Left lung (tissue), 10 donors: ENCODE data around the gene PPM1M. TPM values are rescaled to one million over a fixed set of nuclear protein-coding genes. Genes with fewer than 3 reads are reported as not detected.

ENCODE experiments used
- ATAC-seq: fragments of 200-7000 bp; cut with Tn5 transposase; one replicate; pipeline ENCODE4 v1.9.1; 2020; ENCODE audit warnings: moderate library complexity
- DNase-seq, 4 donors: peaks; one replicate each; pipeline ENCODE4 v3.0.0-alpha.2; 2013 to 2020
- H3K27ac ChIP-seq, 2 donors: fragments of 200-600 bp; sonication (generic) in 1 of 2; one replicate each; pipeline versions ENCODE4 v1.5.0 to v1.8.0; 2020 to 2021
- H3K27me3 ChIP-seq, 2 donors: fragments of 200-600 bp; sonication (generic) in 1 of 2; one replicate each; pipeline versions ENCODE4 v1.5.0 to v1.8.0; 2020 to 2021
- H3K36me3 ChIP-seq, 2 donors: fragments of 200-600 bp; sonication (generic) in 1 of 2; one replicate each; pipeline versions ENCODE4 v1.5.0 to v1.8.0; 2020 to 2021
- H3K4me1 ChIP-seq, 2 donors: fragments of 200-600 bp; one replicate each; pipeline ENCODE4 v1.8.0; 2021
- H3K4me3 ChIP-seq, 2 donors: fragments of 200-600 bp; sonication (generic) in 1 of 2; one replicate each; pipeline versions ENCODE4 v1.5.0 to v1.8.0; 2020 to 2021; ENCODE audit warnings: mild to moderate bottlenecking in 1 of 2
- H3K9me3 ChIP-seq, 2 donors: fragments of 200-600 bp; sonication (generic) in 1 of 2; one replicate each; pipeline versions ENCODE4 v1.5.0 to v1.8.0; 2020 to 2021
- intact Hi-C, 2 donors: fragments of 100-400 bp; cut with DNase I; formaldehyde crosslinking; loops; one replicate each; pipeline versions ENCODE4 v1.11.2 to v1.14.2; 2022
- microRNA-seq, 2 donors: library from miRNA; unstranded; fragments of <30 nt; microRNA quantifications; one replicate each; pipeline ENCODE4, GENCODE V29; 2019
- polyA plus RNA-seq, 6 donors: library from polyadenylated mRNA; unstranded; fragments of 120-200 nt; gene quantifications; one replicate each; pipeline ENCODE4 v1.2.1, GENCODE V29; 2013; ENCODE audit not compliant: insufficient read length in 6 of 6
- total RNA-seq, 2 donors: library from RNA; stranded (reverse); fragmentation: NEBNext Ultra II Directional; extraction: Animal tissue kit (Norgen Biotek cat#: 25700); gene quantifications; one replicate each; pipeline ENCODE4 v1.2.1, GENCODE V29; 2021
- TF ChIP-seq, protein P1 (sequence below), 2 donors: fragments of 200-600 bp; sonication (generic) in 1 of 2; IDR thresholded peaks; one replicate each; pipeline versions ENCODE4 v1.5.0 to v1.8.0; 2021; ENCODE audit warnings: antibody characterized with exemption in 2 of 2
- donor health status: DM: no; HTN: yes; CAD: no.
- donor health status: DM: no; HTN: no; CAD: no.

Gene PPM1M
- total and polyA plus RNA-seq, 8 donors, result 27.4 to 48.3 (median 31.4) TPM

DNA sequence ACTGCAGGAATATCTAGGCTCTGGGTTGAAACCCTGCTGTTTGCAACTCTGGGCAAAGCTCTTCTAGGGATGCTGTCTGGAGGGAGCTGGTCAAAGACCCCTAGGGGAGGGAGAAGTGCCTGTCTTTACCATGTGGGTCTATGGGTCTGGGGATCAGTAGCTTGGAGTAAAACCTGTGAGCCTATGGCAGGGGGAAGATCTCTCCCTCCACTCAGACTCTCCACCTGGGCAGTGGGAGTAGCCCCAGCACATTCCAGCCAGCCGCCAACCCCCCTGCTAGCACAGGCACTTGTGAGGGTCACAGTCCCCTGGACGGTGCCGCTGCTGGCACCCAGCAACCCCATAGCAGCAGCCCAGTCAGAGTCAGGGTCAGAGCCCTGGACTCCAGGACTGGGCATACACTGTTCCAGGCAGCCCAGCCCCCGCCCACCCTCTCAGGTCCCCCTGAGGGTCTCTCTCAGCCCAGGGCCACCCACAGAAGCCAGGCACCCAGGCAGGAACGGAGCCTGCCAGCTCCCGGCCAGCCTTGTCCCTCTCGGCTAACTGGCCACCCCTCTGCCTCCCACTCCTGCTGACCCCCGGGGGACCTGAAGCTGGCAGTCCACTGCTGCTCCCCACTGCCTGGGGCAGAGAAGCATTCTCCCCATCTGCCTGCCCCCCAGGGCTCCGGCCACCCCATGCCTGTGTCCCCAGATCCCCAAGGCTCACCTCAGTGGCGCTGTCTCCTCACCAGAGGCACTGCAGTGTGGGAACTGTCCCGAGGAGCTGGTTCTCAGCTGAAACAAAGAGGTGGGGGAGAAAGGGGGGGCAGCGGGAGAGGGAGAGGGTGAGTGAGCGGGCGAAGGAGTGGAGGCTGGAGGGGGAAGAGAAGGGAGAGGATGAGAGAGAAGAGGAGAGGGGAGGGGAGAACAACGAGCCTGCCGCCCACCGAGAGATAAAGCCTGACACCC lies 52.9 kb downstream of the PPM1M start:
- DNase-seq (peak in 2 of 4 donors; percentile 58 to 71), ATAC-seq (no peak)
- no peaks in the 10 kb centered on the region for H3K27me3 ChIP-seq
- H3K4me3 ChIP-seq, result no peak overlapping the region
- intact Hi-C loops, result no loop called here
- H3K36me3 ChIP-seq, result peaks cover 0 to 21% of the 10 kb centered on the region in 2 donors
- H3K4me1 ChIP-seq, result peaks cover 3 to 15% of the 10 kb centered on the region in 2 donors
- no peaks in the 10 kb centered on the region for H3K9me3 ChIP-seq
- no peak overlapping the region for H3K27ac ChIP-seq
- TF ChIP-seq, protein P1, sequence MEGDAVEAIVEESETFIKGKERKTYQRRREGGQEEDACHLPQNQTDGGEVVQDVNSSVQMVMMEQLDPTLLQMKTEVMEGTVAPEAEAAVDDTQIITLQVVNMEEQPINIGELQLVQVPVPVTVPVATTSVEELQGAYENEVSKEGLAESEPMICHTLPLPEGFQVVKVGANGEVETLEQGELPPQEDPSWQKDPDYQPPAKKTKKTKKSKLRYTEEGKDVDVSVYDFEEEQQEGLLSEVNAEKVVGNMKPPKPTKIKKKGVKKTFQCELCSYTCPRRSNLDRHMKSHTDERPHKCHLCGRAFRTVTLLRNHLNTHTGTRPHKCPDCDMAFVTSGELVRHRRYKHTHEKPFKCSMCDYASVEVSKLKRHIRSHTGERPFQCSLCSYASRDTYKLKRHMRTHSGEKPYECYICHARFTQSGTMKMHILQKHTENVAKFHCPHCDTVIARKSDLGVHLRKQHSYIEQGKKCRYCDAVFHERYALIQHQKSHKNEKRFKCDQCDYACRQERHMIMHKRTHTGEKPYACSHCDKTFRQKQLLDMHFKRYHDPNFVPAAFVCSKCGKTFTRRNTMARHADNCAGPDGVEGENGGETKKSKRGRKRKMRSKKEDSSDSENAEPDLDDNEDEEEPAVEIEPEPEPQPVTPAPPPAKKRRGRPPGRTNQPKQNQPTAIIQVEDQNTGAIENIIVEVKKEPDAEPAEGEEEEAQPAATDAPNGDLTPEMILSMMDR (IDR thresholded peaks at IDR 0.05), result no peak

DNA sequence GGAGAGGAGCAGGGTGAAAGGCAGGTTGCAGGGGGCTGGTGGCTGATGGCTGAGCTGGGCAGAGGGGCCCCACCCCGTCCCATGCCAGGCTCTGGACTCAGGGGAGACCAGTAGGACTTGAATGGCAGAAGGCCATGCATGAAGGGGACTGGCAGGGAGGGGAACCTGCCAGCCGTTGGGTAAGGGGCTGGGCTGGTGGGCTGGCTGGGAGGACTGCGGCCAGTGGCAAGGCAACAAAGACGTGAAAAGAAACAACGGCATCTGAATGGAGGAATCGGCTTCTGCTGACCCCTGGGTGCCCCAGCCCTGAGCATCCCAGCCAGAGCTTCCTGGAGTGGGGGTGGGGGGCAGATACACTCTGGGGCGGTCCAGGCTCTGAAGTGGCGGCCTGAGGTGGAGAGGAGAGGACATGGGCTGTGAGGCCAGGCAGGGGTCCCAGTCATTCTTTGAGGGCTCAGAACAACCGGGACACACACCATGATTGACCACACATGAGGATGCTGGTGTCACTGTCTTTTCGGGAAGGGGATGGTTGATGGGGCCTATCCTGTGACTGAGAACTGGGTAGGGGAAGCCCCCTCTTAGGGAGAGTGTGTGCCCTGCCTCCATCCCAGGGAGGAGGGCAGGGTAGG lies 53.8 kb downstream of the PPM1M start:
- peaks cover 0 to 12% of the 10 kb centered on the region in 2 donors for H3K36me3 ChIP-seq
- no peaks in the 10 kb centered on the region for H3K27me3 ChIP-seq
- H3K9me3 ChIP-seq, result no peaks in the 10 kb centered on the region
- TF ChIP-seq, protein P1 (IDR thresholded peaks at IDR 0.05), result no peak
- ATAC-seq (no peak), DNase-seq (peak in 1 of 4 donors; percentile 53)
- no peak overlapping the region for H3K4me3 ChIP-seq
- H3K4me1 ChIP-seq, result peaks cover 3 to 15% of the 10 kb centered on the region in 2 donors
- intact Hi-C loops, result no loop called here
- no peak overlapping the region for H3K27ac ChIP-seq

Small RNA genes within 50 kb of the gene (microRNA-seq; reads per million reads assigned to microRNA genes)
- gene MIR135A1 (0.14 to 0.34 reads per million in 2 donors), gene MIRLET7G (42,229 to 62,761 reads per million in 2 donors)

Other genes starting within 250 kb of the PPM1M start
- gene RPL29, start 249.9 kb upstream of the PPM1M start, total RNA-seq, result 100 to 1,000 TPM; 854 to 981 TPM
- 1,000 to 10,000 TPM; 1,892 to 2,169 (median 1,970) TPM for gene RPL29, start 249.9 kb upstream of the PPM1M start, polyA plus RNA-seq
- gene DUSP7, start 189.2 kb upstream of the PPM1M start, total RNA-seq, result 10 to 100 TPM; 35.9 to 38.3 TPM
- 10 to 100 TPM; 17.5 to 23.6 (median 19.9) TPM for gene DUSP7, start 189.2 kb upstream of the PPM1M start, polyA plus RNA-seq
- gene POC1A, start 91.3 kb upstream of the PPM1M start, total RNA-seq, result 1 to 10 TPM; 5.3 to 7.6 TPM
- 10 to 100 TPM in 3 of 6 donors, 1 to 10 TPM in 3; 7.9 to 16.5 (median 9.3) TPM for gene POC1A, start 91.3 kb upstream of the PPM1M start, polyA plus RNA-seq
- 10 to 100 TPM; 66.7 to 70.1 TPM for gene ALAS1, start 47.6 kb upstream of the PPM1M start, total RNA-seq
- 10 to 100 TPM; 31.6 to 45.3 (median 41.6) TPM for gene ALAS1, start 47.6 kb upstream of the PPM1M start, polyA plus RNA-seq
- 1 to 10 TPM in 1 of 2 donors, not detected in 1; 1.5 TPM for gene TLR9, start 20.1 kb upstream of the PPM1M start, total RNA-seq
- under 1 TPM; 0.21 to 0.78 (median 0.39) TPM for gene TLR9, start 20.1 kb upstream of the PPM1M start, polyA plus RNA-seq
- 10 to 100 TPM; 47.7 to 77.5 TPM for gene TWF2, start 6.6 kb upstream of the PPM1M start, total RNA-seq
- 10 to 100 TPM; 28.9 to 37.7 (median 30.9) TPM for gene TWF2, start 6.6 kb upstream of the PPM1M start, polyA plus RNA-seq
- gene WDR82, start 32.9 kb downstream of the PPM1M start, total RNA-seq, result 10 to 100 TPM; 60.2 to 67.9 TPM
- 100 to 1,000 TPM; 101 to 124 (median 114) TPM for gene WDR82, start 32.9 kb downstream of the PPM1M start, polyA plus RNA-seq
- gene GLYCTK, start 42.1 kb downstream of the PPM1M start, total RNA-seq, result 10 to 100 TPM in 1 of 2 donors, 1 to 10 TPM in 1; 8.9 to 13.7 TPM
- gene GLYCTK, start 42.1 kb downstream of the PPM1M start, polyA plus RNA-seq, result 10 to 100 TPM; 10.3 to 11.7 (median 11.0) TPM
- gene DNAH1, start 70.6 kb downstream of the PPM1M start, total RNA-seq, result 1 to 10 TPM; 6.5 to 7.7 TPM
- gene DNAH1, start 70.6 kb downstream of the PPM1M start, polyA plus RNA-seq, result 10 to 100 TPM in 4 of 6 donors, 1 to 10 TPM in 2; 7.5 to 14.0 (median 10.8) TPM
- 10 to 100 TPM; 66.6 to 69.8 TPM for gene BAP1, start 164.2 kb downstream of the PPM1M start, total RNA-seq
- gene BAP1, start 164.2 kb downstream of the PPM1M start, polyA plus RNA-seq, result 10 to 100 TPM; 70.0 to 87.2 (median 78.8) TPM
- 1 to 10 TPM; 3.9 to 6.5 TPM for gene PHF7, start 164.9 kb downstream of the PPM1M start, total RNA-seq
- 10 to 100 TPM in 4 of 6 donors, 1 to 10 TPM in 2; 9.3 to 11.7 (median 10.4) TPM for gene PHF7, start 164.9 kb downstream of the PPM1M start, polyA plus RNA-seq
- 10 to 100 TPM; 30.5 to 36.5 TPM for gene SEMA3G, start 199.3 kb downstream of the PPM1M start, total RNA-seq
- 1 to 10 TPM; 5.7 to 8.0 (median 6.1) TPM for gene SEMA3G, start 199.3 kb downstream of the PPM1M start, polyA plus RNA-seq
- gene TNNC1, start 208.3 kb downstream of the PPM1M start, total RNA-seq, result 100 to 1,000 TPM in 1 of 2 donors, 10 to 100 TPM in 1; 30.7 to 117 TPM
- gene TNNC1, start 208.3 kb downstream of the PPM1M start, polyA plus RNA-seq, result 10 to 100 TPM; 16.7 to 49.3 (median 30.1) TPM
- 100 to 1,000 TPM in 1 of 2 donors, 10 to 100 TPM in 1; 72.6 to 104 TPM for gene NISCH, start 209.8 kb downstream of the PPM1M start, total RNA-seq
- gene NISCH, start 209.8 kb downstream of the PPM1M start, polyA plus RNA-seq, result 100 to 1,000 TPM; 133 to 178 (median 154) TPM
- 100 to 1,000 TPM; 122 to 334 TPM for gene STAB1, start 249.6 kb downstream of the PPM1M start, total RNA-seq
- gene STAB1, start 249.6 kb downstream of the PPM1M start, polyA plus RNA-seq, result 10 to 100 TPM; 46.5 to 58.2 (median 48.0) TPM